K562 (cell line): ENCODE results near the gene INPP5E. TPM values are rescaled to one million over a fixed set of nuclear protein-coding genes. Genes with fewer than 3 reads are reported as not detected.

ENCODE experiments used
- ATAC-seq: fragments of 200-7000 bp; cut with Tn5 transposase; 3 replicates; pipeline ENCODE4 v1.9.1; 2020; ENCODE audit warnings: moderate library complexity
- BruUV-seq: library from RNA; stranded (reverse); fragments of 400-500 nt; replicated peaks from 2 replicates; lab custom pipeline; 2021; lab: Mats Ljungman, UMichigan
- CTCF ChIA-PET: fragments of 300-600 bp; formaldehyde crosslinking; extraction: SDS; loops from one replicate; lab custom pipeline; 2021; ENCODE audit warnings: low intra/inter-chr PET ratio; lab: Yijun Ruan, JAX
- POLR2A ChIA-PET: fragments of 300-600, 350-650 bp; sonication (Branson Sonifier 250); formaldehyde crosslinking; extraction: SDS; loops from one replicate; lab custom pipeline; 2021; ENCODE audit warnings: antibody characterized with exemption, inconsistent platforms; lab: Yijun Ruan, JAX
- DNase-seq, 4 experiments: peaks; one replicate each; pipeline versions ENCODE4 v3.0.0 to v3.0.0-alpha.2; 2011 to 2018; ENCODE audit warnings: low spot score in 3 of 4, mixed read lengths in 3 of 4; ENCODE audit errors: extremely low read depth in 1 of 4
- FAIRE-seq: peaks from 2 replicates; lab custom pipeline; 2011; peaks lifted over from hg19 to GRCh38; lab: Jason Lieb, UNC
- H2AFZ ChIP-seq: 2 replicates; pipeline ENCODE4 v1.6.0; 2011; ENCODE audit warnings: low read depth, low read length, control low read depth, inconsistent platforms
- H3K27ac ChIP-seq: fragments of 200-600 bp; 3 replicates; pipeline ENCODE4 v1.8.0; 2011; ENCODE audit warnings: low read depth, mild to moderate bottlenecking, control low read depth, inconsistent platforms, low read length, moderate library complexity, mixed read lengths; ENCODE audit errors: extremely low read depth
- H3K27me3 ChIP-seq, 2 experiments: fragments of 300-600 bp in 1 of 2; 2 replicates in 1 of 2; 3 replicates in 1 of 2; pipeline versions ENCODE4 v1.6.0 to v1.8.0; 2011; ENCODE audit warnings: inconsistent platforms in 2 of 2, low read length in 2 of 2, mild to moderate bottlenecking in 1 of 2, mixed read lengths in 1 of 2, moderate library complexity in 1 of 2; ENCODE audit not compliant: control insufficient read depth in 2 of 2, insufficient read depth in 2 of 2
- H3K36me3 ChIP-seq: fragments of 300-600 bp; 3 replicates; pipeline ENCODE4 v1.8.0; 2011; ENCODE audit warnings: mild to moderate bottlenecking, low read length, inconsistent platforms; ENCODE audit not compliant: control insufficient read depth, insufficient read depth
- H3K4me1 ChIP-seq, 2 experiments: fragments of 200-600 bp in 1 of 2; replicated peaks in 1 of 2; 2 replicates in 1 of 2; 3 replicates in 1 of 2; pipeline versions ENCODE4 v1.5.1 to v1.8.0; 2011; ENCODE audit warnings: inconsistent platforms in 2 of 2, low read length in 2 of 2, mild to moderate bottlenecking in 1 of 2, mixed read lengths in 1 of 2, moderate library complexity in 1 of 2; ENCODE audit not compliant: control insufficient read depth in 2 of 2, insufficient read depth in 2 of 2
- H3K4me2 ChIP-seq: 2 replicates; pipeline ENCODE4 v1.6.1; 2011; ENCODE audit warnings: low read length, control low read depth, inconsistent platforms, mixed read lengths; ENCODE audit not compliant: insufficient read depth
- H3K4me3 ChIP-seq: fragments of 200-600 bp; sonication (generic), shearing (Covaris generic); 2 replicates; pipeline ENCODE4 v1.5.1; 2016; ENCODE audit warnings: control low read depth, inconsistent platforms
- H3K79me2 ChIP-seq: fragments of 200-600 bp; 3 replicates; pipeline ENCODE4 v1.8.0; 2011; ENCODE audit warnings: low read length, inconsistent platforms; ENCODE audit not compliant: control insufficient read depth, insufficient read depth
- H3K9ac ChIP-seq, 2 experiments: 2 replicates each; pipeline versions ENCODE4 v1.6.0 to v1.6.1; 2011; ENCODE audit warnings: low read depth in 2 of 2, low read length in 2 of 2, control low read depth in 1 of 2, inconsistent platforms in 1 of 2, mild to moderate bottlenecking in 1 of 2, mixed read lengths in 1 of 2; ENCODE audit not compliant: insufficient read depth in 1 of 2
- H3K9me1 ChIP-seq: one replicate; pipeline ENCODE4 v1.6.0; 2011; ENCODE audit warnings: inconsistent platforms, mild to moderate bottlenecking, low read length, moderate library complexity; ENCODE audit not compliant: control insufficient read depth, insufficient read depth
- H3K9me3 ChIP-seq: replicated peaks from 2 replicates; pipeline ENCODE4 v1.5.1; 2011; ENCODE audit warnings: low read depth, low read length, inconsistent platforms; ENCODE audit not compliant: control insufficient read depth, insufficient read depth
- H4K20me1 ChIP-seq: replicated peaks from 2 replicates; pipeline ENCODE4 v1.6.1; 2011; ENCODE audit warnings: low read length, inconsistent platforms, mixed read lengths; ENCODE audit not compliant: control insufficient read depth, insufficient read depth
- KDM5B ChIP-seq: fragments of 200-600 bp; sonication (generic); IDR thresholded peaks from 2 replicates; pipeline ENCODE4 v1.6.1; 2012; ENCODE audit warnings: low read depth, mild to moderate bottlenecking, moderate library complexity, low read length, control low read depth, inconsistent platforms; ENCODE audit not compliant: insufficient replicate concordance
- L3MBTL2 ChIP-seq: fragments of 450-650 bp; IDR thresholded peaks from 2 replicates; pipeline ENCODE4 v1.6.1; 2016; ENCODE audit warnings: mild to moderate bottlenecking, moderate library complexity
- MTA1 ChIP-seq: fragments of 450-650 bp; IDR thresholded peaks from 2 replicates; pipeline ENCODE4 v1.6.1; 2017; ENCODE audit warnings: borderline replicate concordance
- POLR2G ChIP-seq: fragments of 200-400 bp; formaldehyde crosslinking; IDR thresholded peaks from 2 replicates; pipeline ENCODE4 v1.6.1; 2017; ENCODE audit warnings: low read depth, mild to moderate bottlenecking, antibody characterized with exemption, low read length, moderate library complexity
- ZNF282 ChIP-seq: sonication (generic); formaldehyde crosslinking; IDR thresholded peaks from 2 replicates; pipeline ENCODE4 v1.8.1; 2023; ENCODE audit warnings: missing genetic modification reagents
- WGBS: fragments of 100-300 bp; shearing (Covaris generic); methylation state at CpG from one replicate; pipeline ENCODE4 v1.1.6; 2016; ENCODE audit warnings: low coverage, mixed read lengths; ENCODE audit not compliant: insufficient coverage; ENCODE audit errors: missing lambda C conversion rate; 5-methylcytosine and 5-hydroxymethylcytosine counted together
- in situ Hi-C: fragments of 300-500 bp; cut with MboI; formaldehyde crosslinking; loops from 4 replicates; pipeline ENCODE4 v1.15.0; 2018; ENCODE audit warnings: inconsistent platforms, mixed read lengths
- intact Hi-C: fragments of 100-400 bp; cut with micrococcal nuclease; formaldehyde crosslinking; loops from 2 replicates; pipeline ENCODE4 v1.14.2; 2022
- polyA plus RNA-seq, 8 experiments: library from polyadenylated mRNA; depleted of rRNA in 4 of 8; stranded (reverse) in 5 of 8; unstranded in 3 of 8; fragments of >200 nt; fragmentation: Nextera tagmentation in 2 of 8; fragmentation: Illumina TruSeq in 1 of 8; extraction: Ambion mirVana in 2 of 8; extraction: Trizol in 1 of 8; gene quantifications; 2 replicates each; pipeline versions ENCODE4 v1.2.1 to v1.2.3, GENCODE V29; 2011 to 2014; ENCODE audit warnings: inconsistent platforms in 1 of 8, missing spikeins in 1 of 8
- total RNA-seq, 7 experiments: library from RNA; depleted of rRNA in 6 of 7; stranded (reverse); fragments of >200 nt in 6 of 7; fragmentation: Illumina TruSeq in 2 of 7; extraction: Trizol in 2 of 7; gene quantifications; 2 replicates each; pipeline versions ENCODE4 v1.2.1 to v1.2.3, GENCODE V29; 2011 to 2021; ENCODE audit warnings: low replicate concordance in 1 of 7
- TF ChIP-seq, protein P1 (sequence below), 2 experiments: fragments of 450-650 bp in 1 of 2; IDR thresholded peaks; 2 replicates each; pipeline ENCODE4 v1.6.1; 2011 to 2017; ENCODE audit warnings: low read depth in 2 of 2, antibody characterized with exemption in 1 of 2, borderline replicate concordance in 1 of 2, low read length in 1 of 2, mild to moderate bottlenecking in 1 of 2, mixed read lengths in 1 of 2; ENCODE audit not compliant: control insufficient read depth in 1 of 2

INPP5E gene
- total and polyA plus RNA-seq, 9 of the 15 experiments (the other 6 are each of a cell fraction or from before 2014, with no cell fraction given): 0.38 to 17.4 (median 4.9) TPM

GRCh38 chr9:136470356-136470755, 30.7 kb upstream of the INPP5E start (continued):
- TF ChIP-seq, protein P1, sequence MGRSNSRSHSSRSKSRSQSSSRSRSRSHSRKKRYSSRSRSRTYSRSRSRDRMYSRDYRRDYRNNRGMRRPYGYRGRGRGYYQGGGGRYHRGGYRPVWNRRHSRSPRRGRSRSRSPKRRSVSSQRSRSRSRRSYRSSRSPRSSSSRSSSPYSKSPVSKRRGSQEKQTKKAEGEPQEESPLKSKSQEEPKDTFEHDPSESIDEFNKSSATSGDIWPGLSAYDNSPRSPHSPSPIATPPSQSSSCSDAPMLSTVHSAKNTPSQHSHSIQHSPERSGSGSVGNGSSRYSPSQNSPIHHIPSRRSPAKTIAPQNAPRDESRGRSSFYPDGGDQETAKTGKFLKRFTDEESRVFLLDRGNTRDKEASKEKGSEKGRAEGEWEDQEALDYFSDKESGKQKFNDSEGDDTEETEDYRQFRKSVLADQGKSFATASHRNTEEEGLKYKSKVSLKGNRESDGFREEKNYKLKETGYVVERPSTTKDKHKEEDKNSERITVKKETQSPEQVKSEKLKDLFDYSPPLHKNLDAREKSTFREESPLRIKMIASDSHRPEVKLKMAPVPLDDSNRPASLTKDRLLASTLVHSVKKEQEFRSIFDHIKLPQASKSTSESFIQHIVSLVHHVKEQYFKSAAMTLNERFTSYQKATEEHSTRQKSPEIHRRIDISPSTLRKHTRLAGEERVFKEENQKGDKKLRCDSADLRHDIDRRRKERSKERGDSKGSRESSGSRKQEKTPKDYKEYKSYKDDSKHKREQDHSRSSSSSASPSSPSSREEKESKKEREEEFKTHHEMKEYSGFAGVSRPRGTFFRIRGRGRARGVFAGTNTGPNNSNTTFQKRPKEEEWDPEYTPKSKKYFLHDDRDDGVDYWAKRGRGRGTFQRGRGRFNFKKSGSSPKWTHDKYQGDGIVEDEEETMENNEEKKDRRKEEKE (IDR thresholded peaks at IDR 0.05; ENCODE audit: borderline replicate concordance in 1 of 2, control insufficient read depth in 1 of 2, low read depth in 2 of 2, low read length in 1 of 2): no peak
- TF ChIP-seq KDM5B (no peak), MTA1 (no peak), L3MBTL2 (no peak)

DNA sequence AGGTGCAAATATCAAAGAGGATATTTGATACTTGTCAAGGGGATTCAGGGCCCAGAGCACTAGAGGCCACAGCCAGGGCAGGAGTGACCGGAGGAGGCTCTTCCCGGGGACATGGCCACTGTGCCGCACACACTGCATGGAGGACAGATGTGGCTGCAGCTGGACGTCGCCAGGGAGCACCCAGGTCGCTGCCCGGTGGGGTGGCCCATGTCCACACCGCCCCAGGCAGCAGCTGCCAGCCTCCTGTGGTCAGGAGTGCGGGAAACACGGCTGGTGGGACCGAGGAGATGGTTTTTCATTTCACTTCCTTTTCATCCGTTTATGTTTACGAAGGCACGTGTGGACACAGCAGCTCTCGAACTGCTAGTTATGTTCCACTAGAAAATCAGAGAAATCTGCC, 28.1 kb upstream of the INPP5E start:
- H3K27me3 ChIP-seq: no peaks in the 10 kb centered on the region
- WGBS: 93% methylated on average over 15 of the region's 15 CpGs
- in situ Hi-C loops (no loop called here), intact Hi-C loops (no loop called here)
- ATAC-seq (no peak), DNase-seq (no peak), FAIRE-seq (no peak)
- ChIA-PET CTCF (no interaction called here), POLR2A (interaction anchor here (0.7 to 2.2 kb wide), 2 partner anchors 10 to 147 kb away, joined by 3 to 6 read pairs; no protein-coding TSS in a partner anchor)
- no peaks in the 10 kb centered on the region for H3K9me3 ChIP-seq
- peaks cover 29% of the 10 kb centered on the region for H3K79me2 ChIP-seq
- TF ChIP-seq ZNF282 (CRISPR knock-in tag): no peak
- peak; percentile 40; the same call in 1 of the 2 replicates for TF ChIP-seq POLR2G
- H3K27ac ChIP-seq: no peak overlapping the region
- H3K9ac ChIP-seq: 0 out of 4 replicates have a peak overlapping the region, but pooled peaks of 1 of the 2 experiments have one; percentile 74
- H3K4me3 ChIP-seq: no peak overlapping the region
- BruUV-seq: no TSS peak
- H3K36me3 ChIP-seq: peaks cover 99% of the 10 kb centered on the region
- H3K4me1 ChIP-seq: peaks cover 0 to 15% of the 10 kb centered on the region in 2 experiments; a peak in 3 of 5 replicates
- H2AFZ ChIP-seq: no peak overlapping the region
- no peaks in the 10 kb centered on the region for H3K9me1 ChIP-seq
- no peak overlapping the region for H3K4me2 ChIP-seq
- peaks cover 27% of the 10 kb centered on the region for H4K20me1 ChIP-seq
